Astrocyte (in vitro differentiated cells and primary cell): Measurements from ENCODE around the gene ZNF467. TPM values are rescaled to one million over a fixed set of nuclear protein-coding genes. Genes with fewer than 3 reads are reported as not detected.

ENCODE experiments used
- DNase-seq: peaks from one replicate; pipeline ENCODE4 v3.0.0-alpha.2; 2010; ENCODE audit warnings: low read depth
- FAIRE-seq: peaks from 2 replicates; lab custom pipeline; 2011; peaks lifted over from hg19 to GRCh38; lab: Jason Lieb, UNC
- H2AFZ ChIP-seq: 2 replicates; pipeline ENCODE4 v1.6.0; 2012; ENCODE audit warnings: low read depth, low read length, inconsistent platforms
- H3K27ac ChIP-seq: 2 replicates; pipeline ENCODE4 v1.5.1; 2011; ENCODE audit warnings: low read depth, low read length, inconsistent platforms
- H3K27me3 ChIP-seq: 2 replicates; pipeline ENCODE4 v1.6.0; 2011; ENCODE audit warnings: low read length, inconsistent platforms; ENCODE audit not compliant: insufficient read depth
- H3K36me3 ChIP-seq: 2 replicates; pipeline ENCODE4 v1.5.1; 2011; ENCODE audit warnings: low read length, inconsistent platforms; ENCODE audit not compliant: insufficient read depth
- H3K4me1 ChIP-seq: 2 replicates; pipeline ENCODE4 v1.5.1; 2011; ENCODE audit warnings: low read length, inconsistent platforms; ENCODE audit not compliant: insufficient read depth
- H3K4me2 ChIP-seq: 2 replicates; pipeline ENCODE4 v1.6.0; 2012; ENCODE audit warnings: low read length, inconsistent platforms
- H3K4me3 ChIP-seq: 2 replicates; pipeline ENCODE4 v1.5.1; 2011; ENCODE audit warnings: low read depth, mild to moderate bottlenecking, low read length, inconsistent platforms; ENCODE audit not compliant: insufficient read depth
- H3K79me2 ChIP-seq: 2 replicates; pipeline ENCODE4 v1.6.0; 2012; ENCODE audit warnings: mild to moderate bottlenecking, low read length, inconsistent platforms; ENCODE audit not compliant: insufficient read depth
- H3K9ac ChIP-seq: 2 replicates; pipeline ENCODE4 v1.6.0; 2012; ENCODE audit warnings: mild to moderate bottlenecking, low read length, inconsistent platforms
- H3K9me3 ChIP-seq: 2 replicates; pipeline ENCODE4 v1.5.1; 2012; ENCODE audit warnings: low read depth, mild to moderate bottlenecking, low read length, inconsistent platforms; ENCODE audit not compliant: insufficient read depth
- H4K20me1 ChIP-seq: 2 replicates; pipeline ENCODE4 v1.6.0; 2012; ENCODE audit warnings: low read length, inconsistent platforms; ENCODE audit not compliant: insufficient read depth
- H3K27ac Mint-ChIP-seq: one replicate; pipeline ENCODE4 v1.8.0; 2021; ENCODE audit warnings: mild to moderate bottlenecking, mixed read lengths; ENCODE audit not compliant: unreplicated experiment
- H3K27me3 Mint-ChIP-seq: one replicate; pipeline ENCODE4 v1.8.0; 2021; ENCODE audit warnings: low read depth, mixed read lengths; ENCODE audit not compliant: unreplicated experiment
- H3K36me3 Mint-ChIP-seq: one replicate; pipeline ENCODE4 v1.8.0; 2021; ENCODE audit warnings: low read depth, mixed read lengths; ENCODE audit not compliant: unreplicated experiment
- H3K4me1 Mint-ChIP-seq: one replicate; pipeline ENCODE4 v1.8.0; 2021; ENCODE audit warnings: low read depth, mixed read lengths; ENCODE audit not compliant: unreplicated experiment
- H3K4me3 Mint-ChIP-seq: one replicate; pipeline ENCODE4 v1.8.0; 2021; ENCODE audit warnings: mild to moderate bottlenecking, moderate library complexity, mixed read lengths; ENCODE audit not compliant: unreplicated experiment
- H3K9me3 Mint-ChIP-seq: one replicate; pipeline ENCODE4 v1.8.0; 2021; ENCODE audit warnings: mild to moderate bottlenecking, mixed read lengths; ENCODE audit not compliant: unreplicated experiment
- CTCF ChIP-seq: IDR thresholded peaks from 2 replicates; pipeline ENCODE4 v1.5.1; 2011; ENCODE audit warnings: low read depth, mild to moderate bottlenecking, inconsistent platforms, low read length, moderate library complexity; ENCODE audit not compliant: insufficient read depth
- EZH2 ChIP-seq: IDR thresholded peaks from 2 replicates; pipeline ENCODE4 v1.6.1; 2012; ENCODE audit warnings: mild to moderate bottlenecking, low read length, inconsistent platforms; ENCODE audit not compliant: insufficient read depth
- total RNA-seq: library from RNA; stranded (reverse); gene quantifications from 2 replicates; pipeline ENCODE4 v1.2.1, GENCODE V29; 2021

Gene ZNF467
- total RNA-seq, 1 donor from 2014 or later, result 16.6 TPM

GRCh38 chr7:149769915-149770314, 3.5 kb downstream of the ZNF467 start:
- Mint-ChIP-seq H3K36me3 (peaks cover 27% of the 10 kb centered on the region), H3K4me3 (no peak overlapping the region), H3K27me3 (peaks cover 42% of the 10 kb centered on the region), H3K4me1 (peaks cover 5% of the 10 kb centered on the region), H3K9me3 (peaks cover 15% of the 10 kb centered on the region), H3K27ac (no peak overlapping the region)
- no peak overlapping the region for H3K27ac ChIP-seq
- no peak overlapping the region for H3K4me3 ChIP-seq
- H3K4me1 ChIP-seq, result no peaks in the 10 kb centered on the region
- no peaks in the 10 kb centered on the region for H3K79me2 ChIP-seq
- H3K9me3 ChIP-seq, result no peaks in the 10 kb centered on the region
- H3K36me3 ChIP-seq, result no peaks in the 10 kb centered on the region
- TF ChIP-seq CTCF, result no peak
- no peak for TF ChIP-seq EZH2
- FAIRE-seq (no peak), DNase-seq (no peak)
- H3K9ac ChIP-seq, result no peak overlapping the region
- no peak overlapping the region for H3K4me2 ChIP-seq
- peaks cover 47% of the 10 kb centered on the region for H3K27me3 ChIP-seq
- H2AFZ ChIP-seq, result no peak overlapping the region
- H4K20me1 ChIP-seq, result peaks cover 7% of the 10 kb centered on the region

- peaks cover 50% of the 10 kb centered on the region for H3K27me3 Mint-ChIP-seq
- Histone ChIP-seq H3K79me2 (no peaks in the 10 kb centered on the region), H3K9ac (no peak overlapping the region), H3K4me1 (no peaks in the 10 kb centered on the region), H3K9me3 (no peaks in the 10 kb centered on the region), H3K27me3 (peaks cover 56% of the 10 kb centered on the region), H3K27ac (no peak overlapping the region), H3K4me3 (no peak overlapping the region), H2AFZ (no peak overlapping the region), H3K36me3 (no peaks in the 10 kb centered on the region), H3K4me2 (no peak overlapping the region), H4K20me1 (no peaks in the 10 kb centered on the region)
- H3K27ac Mint-ChIP-seq, result no peak overlapping the region
- TF ChIP-seq CTCF (no peak), EZH2 (no peak)
- H3K4me3 Mint-ChIP-seq, result no peak overlapping the region
- peaks cover 27% of the 10 kb centered on the region for H3K36me3 Mint-ChIP-seq
- FAIRE-seq, result no peak
- peaks cover 5% of the 10 kb centered on the region for H3K4me1 Mint-ChIP-seq
- DNase-seq, result no peak
- peaks cover 18% of the 10 kb centered on the region for H3K9me3 Mint-ChIP-seq
Measured at GRCh38 chr7:149768931-149769330, 4.5 kb downstream of the ZNF467 start.

GRCh38 chr7:149767068-149767467, 6.3 kb downstream of the ZNF467 start:
- Histone ChIP-seq H3K27ac (no peak overlapping the region), H3K36me3 (no peaks in the 10 kb centered on the region), H3K9me3 (no peaks in the 10 kb centered on the region), H3K4me2 (no peak overlapping the region), H3K27me3 (peaks cover 71% of the 10 kb centered on the region), H3K79me2 (no peaks in the 10 kb centered on the region), H3K9ac (no peak overlapping the region), H3K4me3 (no peak overlapping the region), H2AFZ (no peak overlapping the region), H3K4me1 (no peaks in the 10 kb centered on the region), H4K20me1 (no peaks in the 10 kb centered on the region)
- DNase-seq (no peak), FAIRE-seq (no peak)
- no peak overlapping the region for H3K27ac Mint-ChIP-seq
- peaks cover 5% of the 10 kb centered on the region for H3K4me1 Mint-ChIP-seq
- no peak for TF ChIP-seq EZH2
- TF ChIP-seq CTCF, result no peak
- no peak overlapping the region for H3K4me3 Mint-ChIP-seq
- H3K27me3 Mint-ChIP-seq, result peaks cover 69% of the 10 kb centered on the region
- peaks cover 32% of the 10 kb centered on the region for H3K36me3 Mint-ChIP-seq
- peaks cover 21% of the 10 kb centered on the region for H3K9me3 Mint-ChIP-seq
